Mesendoderm (in vitro differentiated cells): ENCODE measurements around the gene TMEM202.

Source experiments
- DNase-seq: peaks from one replicate; pipeline ENCODE4 v3.0.0; 2013
- H2AK5ac ChIP-seq: 2 replicates; pipeline ENCODE4 v1.6.1; 2013; ENCODE audit warnings: low read length, inconsistent platforms
- H2BK120ac ChIP-seq: 2 replicates; pipeline ENCODE4 v1.6.1; 2013; ENCODE audit warnings: low read depth, mild to moderate bottlenecking, low read length, moderate library complexity, mixed read lengths
- H2BK15ac ChIP-seq: replicated peaks from 2 replicates; pipeline ENCODE4 v1.6.1; 2013; ENCODE audit warnings: low read depth, mild to moderate bottlenecking, moderate library complexity
- H2BK5ac ChIP-seq: 2 replicates; pipeline ENCODE4 v1.6.1; 2013; ENCODE audit warnings: low read length, inconsistent platforms
- H3K18ac ChIP-seq: 2 replicates; pipeline ENCODE4 v1.6.1; 2013; ENCODE audit warnings: mild to moderate bottlenecking, low read length, mixed read lengths
- H3K23ac ChIP-seq: one replicate; pipeline ENCODE4 v1.6.1; 2013; ENCODE audit warnings: low read length
- H3K27ac ChIP-seq: 2 replicates; pipeline ENCODE4 v1.5.1; 2013; ENCODE audit warnings: low read depth, mild to moderate bottlenecking, inconsistent platforms, low read length, moderate library complexity
- H3K27me3 ChIP-seq: 2 replicates; pipeline ENCODE4 v1.6.1; 2013; ENCODE audit warnings: low read length, control low read depth, mild to moderate bottlenecking, inconsistent platforms; ENCODE audit not compliant: insufficient read depth, poor library complexity
- H3K36me3 ChIP-seq: 2 replicates; pipeline ENCODE4 v1.6.1; 2013; ENCODE audit warnings: low read length, inconsistent platforms; ENCODE audit not compliant: control insufficient read depth, insufficient read depth
- H3K4ac ChIP-seq: one replicate; pipeline ENCODE4 v1.6.1; 2013; ENCODE audit warnings: low read depth, mild to moderate bottlenecking, low read length, moderate library complexity
- H3K4me1 ChIP-seq: 2 replicates; pipeline ENCODE4 v1.6.1; 2013; ENCODE audit warnings: low read depth, low read length, inconsistent platforms; ENCODE audit not compliant: control insufficient read depth
- H3K4me2 ChIP-seq: 2 replicates; pipeline ENCODE4 v1.6.1; 2013; ENCODE audit warnings: low read length
- H3K4me3 ChIP-seq: 2 replicates; pipeline ENCODE4 v1.5.1; 2013; ENCODE audit warnings: mild to moderate bottlenecking, low read length
- H3K56ac ChIP-seq: one replicate; pipeline ENCODE4 v1.6.1; 2013; ENCODE audit warnings: low read length
- H3K79me1 ChIP-seq: 2 replicates; pipeline ENCODE4 v1.6.1; 2013; ENCODE audit warnings: low read length, inconsistent platforms
- H3K79me2 ChIP-seq: 2 replicates; pipeline ENCODE4 v1.6.1; 2013; ENCODE audit warnings: mild to moderate bottlenecking, low read length; ENCODE audit not compliant: control insufficient read depth, insufficient read depth
- H3K9ac ChIP-seq: 2 replicates; pipeline ENCODE4 v1.6.1; 2013; ENCODE audit warnings: low read length, inconsistent platforms
- H4K5ac ChIP-seq: one replicate; pipeline ENCODE4 v1.6.1; 2013; ENCODE audit warnings: low read length
- H4K8ac ChIP-seq: one replicate; pipeline ENCODE4 v1.6.1; 2013; ENCODE audit warnings: low read depth, mild to moderate bottlenecking, control low read depth, low read length, moderate library complexity
- WGBS: extraction: QIAGEN DNeasy Blood & Tissue Kit; methylation state at CpG from one replicate; pipeline ENCODE4 v1.1.7; 2013; ENCODE audit warnings: low lambda C conversion rate, missing lambda C conversion rate; ENCODE audit not compliant: insufficient coverage; ENCODE audit errors: extremely low coverage; 5-methylcytosine and 5-hydroxymethylcytosine counted together

Gene TMEM202

DNA sequence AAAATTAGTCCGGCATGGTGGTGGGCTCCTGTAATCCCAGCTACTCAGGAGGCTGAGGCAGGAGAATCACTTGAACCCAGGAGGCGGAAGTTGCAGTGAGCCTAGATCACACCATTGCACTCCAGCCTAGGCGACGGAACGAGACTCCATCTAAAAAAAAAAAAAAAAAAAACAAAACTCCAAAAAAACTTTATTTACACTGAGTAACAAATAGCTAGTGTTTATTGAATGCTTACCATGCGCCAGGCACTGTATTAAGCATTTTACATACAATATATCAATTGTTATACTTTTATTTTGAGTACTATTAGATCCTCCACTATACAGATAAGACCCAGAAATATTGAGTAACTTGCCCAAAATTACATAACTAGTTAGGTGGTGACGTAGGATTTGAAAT lies 58.6 kb downstream of the TMEM202 start:
- Histone ChIP-seq H3K18ac (no peak overlapping the region), H3K27ac (no peak overlapping the region), H3K9ac (no peak overlapping the region), H4K8ac (no peak overlapping the region), H3K23ac (no peak overlapping the region), H2AK5ac (no peak overlapping the region), H3K79me1 (no peaks in the 10 kb centered on the region), H3K4me2 (no peak overlapping the region), H2BK5ac (no peak overlapping the region), H3K56ac (no peak overlapping the region), H3K4me1 (no peaks in the 10 kb centered on the region), H2BK120ac (no peak overlapping the region), H3K4ac (no peak overlapping the region), H3K27me3 (no peaks in the 10 kb centered on the region), H4K5ac (no peak overlapping the region), H3K79me2 (no peaks in the 10 kb centered on the region), H3K36me3 (no peaks in the 10 kb centered on the region), H2BK15ac (no peak overlapping the region), H3K4me3 (no peak overlapping the region)
- no peak for DNase-seq
- no CpG with 5 or more reads among the region's 7 CpGs for WGBS
